GM12892 (cell line): ENCODE data around the gene HS3ST4.

Experiments used
- POLR2A ChIP-seq: IDR thresholded peaks from 2 replicates; pipeline ENCODE4 v1.6.1; 2011; ENCODE audit warnings: low read depth, low read length, control low read depth
- POLR2AphosphoS5 ChIP-seq: IDR thresholded peaks from 2 replicates; pipeline ENCODE4 v1.6.1; 2011; ENCODE audit warnings: low read depth, low read length, control low read depth

GRCh38 chr16:25726430-25727098 is 34.8 kb downstream of the HS3ST4 start:
- TF ChIP-seq POLR2A: no peak
- no peak for TF ChIP-seq POLR2AphosphoS5
